SIG-M5 (cell line): Measurements from ENCODE around the gene SULT1A1.
"Not testable (repeated sequence)": the region's sequence is repeated elsewhere in the genome, so short reads cannot be mapped to it uniquely, and the experiment has no call there.

Source experiments
- DNase-seq: peaks from one replicate; lab custom pipeline; 2025; lab: John Stamatoyannopoulos, UW

The SULT1A1 gene

GRCh38 chr16:28590384-28591340 is 19.2 kb downstream of the SULT1A1 start:
- no peak for DNase-seq

- DNase-seq, result no peak
Observed at GRCh38 chr16:28589930-28590329, 19.9 kb downstream of the SULT1A1 start.

- no peak for DNase-seq
Observed at GRCh38 chr16:28589069-28589468, 20.8 kb downstream of the SULT1A1 start.

GRCh38 chr16:28587386-28587785 is 22.5 kb downstream of the SULT1A1 start:
- DNase-seq, result no peak

GRCh38 chr16:28586466-28586865 is 23.4 kb downstream of the SULT1A1 start:
- DNase-seq, result no peak

DNA sequence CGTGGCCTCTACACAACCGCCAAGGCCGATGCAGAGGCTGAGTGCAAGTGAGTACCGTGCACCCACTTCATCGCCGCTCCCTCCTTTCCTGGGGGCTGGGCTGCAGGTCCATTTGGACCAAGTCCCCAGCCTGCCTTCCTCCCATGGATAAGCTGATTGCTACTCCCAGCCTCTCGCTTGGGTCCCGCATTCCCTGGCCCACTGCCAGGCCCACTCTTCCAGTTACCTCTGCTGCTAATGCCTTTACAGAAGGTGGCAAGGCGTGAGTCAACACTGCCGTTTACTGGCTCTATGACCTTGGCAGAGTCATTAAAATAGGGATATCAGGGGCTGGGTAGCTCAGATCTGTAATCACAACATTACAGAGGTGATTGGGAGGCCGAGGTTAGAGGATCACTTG is 24.2 kb downstream of the SULT1A1 start:
- DNase-seq, result no peak

DNA sequence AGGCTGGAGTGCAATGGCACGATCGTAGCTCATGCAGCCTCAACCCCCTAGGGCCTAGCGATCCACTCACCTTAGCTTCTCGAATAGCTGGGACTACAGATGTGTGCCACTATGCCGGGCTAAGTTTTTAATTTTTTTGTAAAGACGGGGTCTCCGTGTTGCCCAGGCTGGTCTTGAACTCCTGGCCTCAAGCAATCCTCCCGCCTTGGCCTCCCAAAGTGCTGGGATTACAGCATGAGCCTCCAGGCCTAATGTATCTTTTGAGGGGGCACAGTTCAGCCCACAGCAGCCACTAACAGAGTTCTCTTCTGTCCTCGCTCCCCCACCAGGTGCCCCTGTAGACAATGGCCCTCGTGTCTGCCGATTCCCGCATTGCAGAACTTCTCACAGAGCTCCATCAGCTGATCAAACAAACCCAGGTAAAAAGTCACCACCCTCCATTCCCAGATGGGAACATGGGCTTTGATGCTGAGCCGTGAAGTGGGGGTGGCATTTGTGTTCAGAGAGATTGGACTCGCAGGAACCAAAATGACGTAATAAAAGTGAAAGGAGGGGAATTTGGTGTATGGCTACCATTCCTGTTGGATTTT is 29.0 kb downstream of the SULT1A1 start:
- DNase-seq, result no peak

- no peak for DNase-seq
Observed at GRCh38 chr16:28575446-28576109, 34.3 kb downstream of the SULT1A1 start.

GRCh38 chr16:28574925-28575324 is 34.9 kb downstream of the SULT1A1 start:
- DNase-seq, result no peak

- no peak for DNase-seq
Observed at GRCh38 chr16:28573738-28574718, 35.8 kb downstream of the SULT1A1 start.

GRCh38 chr16:28572696-28573510 is 36.9 kb downstream of the SULT1A1 start:
- DNase-seq, result no peak

DNA sequence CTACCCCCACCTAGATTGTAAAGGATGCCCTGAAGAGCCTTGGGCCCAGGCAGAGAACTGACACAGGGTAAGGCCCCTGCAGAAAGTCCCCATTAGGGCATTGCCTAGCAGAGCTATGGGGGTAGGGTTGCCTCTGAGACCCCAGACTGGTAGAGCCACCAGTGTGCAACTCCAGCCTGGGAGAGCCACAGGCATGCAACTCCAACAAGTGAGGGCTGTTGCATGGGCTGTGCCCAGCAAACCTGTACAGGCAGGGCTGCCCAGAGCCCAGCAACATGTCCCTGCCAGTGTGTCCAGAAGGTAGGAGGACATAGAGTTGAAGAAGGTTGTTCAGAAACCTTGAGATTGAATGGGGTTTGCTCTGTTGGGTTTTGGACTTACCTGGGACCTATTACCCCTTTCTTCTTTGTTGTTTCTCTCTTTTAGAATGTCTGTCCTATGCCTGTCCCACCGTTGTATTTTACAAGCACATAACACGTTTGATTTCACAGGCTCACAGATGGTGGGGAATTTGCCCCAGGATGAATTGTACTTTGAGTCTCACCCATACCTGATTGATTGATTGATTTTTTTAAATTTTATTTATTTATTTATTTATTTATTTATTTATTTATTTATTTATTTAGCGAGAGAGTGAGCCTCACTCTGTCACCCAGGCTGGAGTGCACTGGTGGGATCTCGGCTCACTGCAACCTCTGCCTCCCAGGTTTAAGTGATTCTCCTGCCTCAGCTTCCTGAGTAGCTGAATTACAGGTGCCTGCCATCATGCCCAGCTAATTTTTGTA is 39.7 kb downstream of the SULT1A1 start:
- no peak for DNase-seq

- no peak for DNase-seq
Observed at GRCh38 chr16:28569021-28569420, 40.8 kb downstream of the SULT1A1 start.

GRCh38 chr16:28567292-28567691 is 42.6 kb downstream of the SULT1A1 start:
- no peak for DNase-seq

DNA sequence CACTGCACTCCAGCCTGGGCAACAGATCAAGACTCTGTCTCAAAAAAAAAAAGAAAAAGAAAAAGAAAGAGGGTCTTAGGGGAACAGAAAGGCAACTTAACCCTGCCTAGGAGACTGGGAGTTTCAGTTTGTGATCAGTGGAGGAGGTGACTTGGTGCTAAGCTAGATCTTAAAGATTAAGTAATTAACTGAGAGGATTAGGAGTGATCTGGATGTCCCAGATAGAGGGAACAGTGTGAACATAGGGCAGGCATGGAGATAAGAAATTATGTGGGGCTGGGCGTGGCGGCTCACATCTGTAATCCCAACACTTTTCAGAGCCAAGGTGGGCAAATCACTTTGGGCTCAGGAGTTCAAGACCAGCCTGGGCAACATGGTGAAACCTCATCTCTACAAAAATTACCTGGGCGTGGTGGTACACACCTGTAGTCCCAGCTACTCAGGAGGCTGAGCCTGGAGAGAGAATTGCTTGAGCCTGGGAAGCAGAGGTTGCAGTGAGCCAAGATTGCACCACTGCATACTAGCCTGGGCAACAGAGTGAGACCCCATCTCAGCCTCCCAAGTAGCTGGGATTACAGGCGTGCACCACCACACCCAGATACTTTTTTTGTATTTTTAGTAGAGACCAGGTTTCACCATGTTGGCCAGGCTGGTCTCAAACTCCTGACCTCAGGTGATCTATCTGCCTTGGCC is 43.5 kb downstream of the SULT1A1 start:
- DNase-seq, result not testable (repeated sequence)

DNA sequence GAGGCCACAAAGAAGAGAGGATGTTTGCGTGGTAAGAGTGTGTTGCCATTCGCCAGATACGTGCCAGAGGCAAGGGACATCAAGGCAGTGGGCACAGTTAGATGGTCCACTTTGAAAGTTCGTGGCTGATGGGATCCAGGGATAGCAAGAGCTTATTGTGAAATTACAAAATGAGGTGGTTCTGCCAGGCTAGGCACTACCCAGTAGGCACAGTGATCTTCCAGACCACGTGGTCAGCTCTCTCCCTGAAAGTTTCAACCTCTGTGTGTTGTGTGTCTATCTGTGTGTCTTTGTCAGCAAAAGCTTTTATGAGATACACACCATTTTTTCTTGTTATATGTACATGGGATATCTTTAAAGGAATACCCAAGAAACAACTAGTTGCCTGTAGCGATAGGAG is 46.6 kb downstream of the SULT1A1 start:
- DNase-seq, result no peak

DNA sequence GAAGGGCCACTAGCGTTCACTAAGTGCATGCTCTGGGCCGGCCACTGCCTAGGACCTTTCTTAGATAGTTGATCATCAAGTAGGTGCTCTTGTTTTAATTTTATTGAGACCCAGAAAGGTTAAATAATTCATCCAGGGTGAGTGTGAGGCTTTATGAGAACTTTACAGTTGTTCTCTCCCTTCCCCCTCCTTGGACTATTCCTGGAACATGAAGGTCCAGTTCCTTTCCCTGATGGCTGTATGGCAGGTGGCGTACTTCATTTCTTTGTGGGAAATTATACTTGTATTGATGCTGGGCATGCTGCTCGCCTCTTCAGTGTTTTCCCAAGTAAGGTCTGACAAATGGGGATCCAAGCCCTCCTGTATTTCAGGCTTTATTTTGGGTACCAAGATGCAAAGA is 47.6 kb downstream of the SULT1A1 start:
- no peak for DNase-seq

- DNase-seq, result no peak
Observed at GRCh38 chr16:28561557-28562187, 48.2 kb downstream of the SULT1A1 start.

DNA sequence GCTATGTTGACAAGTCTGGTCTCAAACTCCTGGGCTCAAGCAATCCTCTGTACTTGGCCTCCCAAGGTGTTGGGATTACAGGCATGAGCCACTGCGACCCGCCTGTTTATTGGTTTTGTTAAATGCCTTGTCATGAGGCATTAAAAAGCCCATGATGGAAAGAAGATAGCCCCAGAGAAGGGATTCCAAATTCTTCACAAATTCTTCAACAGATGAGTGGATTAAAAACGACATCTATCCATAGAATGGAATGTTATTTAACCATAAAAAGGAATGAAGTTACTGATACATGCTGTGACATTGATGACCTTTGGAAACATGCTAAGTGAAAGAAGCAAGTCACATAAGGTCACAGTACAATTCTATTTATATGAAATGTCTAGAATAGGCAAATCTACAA is 51.4 kb downstream of the SULT1A1 start:
- DNase-seq, result no peak
